Effector memory CD4-positive, alpha-beta T cell (primary cell): ENCODE data around the gene ITPKC.

Experiments
- DNase-seq, 3 donors: peaks; one replicate each; pipeline ENCODE4 v3.0.0-alpha.2; 2020
- H3K27ac ChIP-seq: 2 replicates; pipeline ENCODE4 v1.7.0; 2013; ENCODE audit warnings: mild to moderate bottlenecking, low read length, moderate library complexity; ENCODE audit not compliant: insufficient read depth, poor library complexity, severe bottlenecking
- H3K27me3 ChIP-seq: replicated peaks from 2 replicates; pipeline ENCODE4 v1.7.0; 2013; ENCODE audit warnings: mild to moderate bottlenecking, low read length; ENCODE audit not compliant: insufficient read depth, control insufficient read depth, poor library complexity, severe bottlenecking
- H3K36me3 ChIP-seq: 2 replicates; pipeline ENCODE4 v1.7.0; 2013; ENCODE audit warnings: mild to moderate bottlenecking, low read length, moderate library complexity; ENCODE audit not compliant: control insufficient read depth, insufficient read depth
- H3K4me1 ChIP-seq: 2 replicates; pipeline ENCODE4 v1.7.0; 2013; ENCODE audit warnings: low read length, mild to moderate bottlenecking; ENCODE audit not compliant: control insufficient read depth, insufficient read depth, poor library complexity, severe bottlenecking
- H3K4me3 ChIP-seq: 2 replicates; pipeline ENCODE4 v1.7.0; 2013; ENCODE audit warnings: low read length, low read depth, mild to moderate bottlenecking; ENCODE audit not compliant: insufficient read depth, poor library complexity, severe bottlenecking
- H3K9me3 ChIP-seq: 2 replicates; pipeline ENCODE4 v1.7.0; 2013; ENCODE audit warnings: mild to moderate bottlenecking, low read length, moderate library complexity; ENCODE audit not compliant: control insufficient read depth

Gene ITPKC

GRCh38 chr19:40713939-40714338, 3.0 kb upstream of the ITPKC start:
- Histone ChIP-seq H3K9me3 (no peaks in the 10 kb centered on the region), H3K4me3 (peak overlapping the region; percentile 67), H3K4me1 (peaks cover 38% of the 10 kb centered on the region), H3K36me3 (peaks cover 5% of the 10 kb centered on the region), H3K27ac (peak overlapping the region; percentile 95), H3K27me3 (no peaks in the 10 kb centered on the region)
- DNase-seq = no peak

DNA sequence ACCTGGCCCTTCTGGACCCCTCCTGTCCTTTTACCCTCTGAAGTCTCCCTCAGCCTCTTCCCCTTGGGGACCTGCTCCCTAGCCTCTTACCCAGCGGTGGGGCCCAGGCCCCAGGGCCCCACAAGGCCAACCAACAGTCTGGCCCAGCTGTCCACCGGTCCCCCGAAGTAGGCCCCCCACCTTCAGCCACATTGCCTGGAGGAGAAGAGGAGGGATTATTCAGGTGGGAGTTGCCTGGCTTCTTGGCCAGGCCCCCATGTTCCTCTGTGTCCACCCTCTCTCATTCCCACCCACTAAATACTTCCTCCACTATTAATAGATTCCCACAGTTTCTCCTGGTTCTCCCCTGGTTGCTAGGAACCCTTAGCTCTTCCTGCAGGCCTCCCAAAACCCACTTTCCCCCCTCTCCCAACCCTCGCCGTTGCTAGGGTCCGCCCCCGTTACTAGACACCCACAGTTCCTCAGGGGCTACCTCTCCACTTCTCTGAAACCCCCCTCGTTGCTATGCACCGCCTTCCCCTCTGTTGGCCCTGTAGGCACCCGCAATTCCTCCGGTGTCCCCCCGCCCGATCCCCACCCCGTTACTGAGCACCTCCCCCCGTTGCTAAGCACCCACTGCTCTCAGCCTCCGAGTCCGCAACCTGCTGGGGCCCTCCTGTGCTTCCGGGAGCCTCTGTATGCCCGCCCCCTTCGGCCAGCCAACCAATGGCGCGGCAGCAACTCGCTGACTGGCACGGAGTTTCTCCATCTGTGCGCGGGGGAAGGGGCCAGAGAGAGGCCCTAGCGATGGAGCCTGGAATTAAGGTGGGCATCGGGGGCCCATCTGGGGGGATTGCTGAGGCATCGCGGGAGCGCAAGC, 2.2 kb upstream of the ITPKC start:
- H3K4me3 ChIP-seq = peak overlapping the region; percentile 67

GRCh38 chr19:40716031-40716481, 856 bp upstream of the ITPKC start:
- peak overlapping the region; percentile 95 for H3K27ac ChIP-seq
- no peaks in the 10 kb centered on the region for H3K27me3 ChIP-seq
- no peaks in the 10 kb centered on the region for H3K36me3 ChIP-seq
- DNase-seq = peak; percentile 35 to 64 (median 60)
- peak overlapping the region; percentile 67 for H3K4me3 ChIP-seq
- H3K9me3 ChIP-seq = no peaks in the 10 kb centered on the region
- peaks cover 45% of the 10 kb centered on the region for H3K4me1 ChIP-seq

More for the DNA sequence above, 2.2 kb upstream of the ITPKC start:
- DNase-seq = peak; percentile 87 to 90 (median 90)
- Histone ChIP-seq H3K27ac (peak overlapping the region; percentile 95), H3K36me3 (peaks cover 3% of the 10 kb centered on the region), H3K27me3 (no peaks in the 10 kb centered on the region), H3K4me1 (peaks cover 45% of the 10 kb centered on the region), H3K9me3 (no peaks in the 10 kb centered on the region)

- Histone ChIP-seq H3K9me3 (no peaks in the 10 kb centered on the region), H3K27ac (peak overlapping the region; percentile 95), H3K4me3 (peak overlapping the region; percentile 67), H3K36me3 (peaks cover 4% of the 10 kb centered on the region), H3K4me1 (peaks cover 52% of the 10 kb centered on the region), H3K27me3 (no peaks in the 10 kb centered on the region)
- DNase-seq = no peak
These were observed 490 bp downstream of the ITPKC start for GRCh38 chr19:40717325-40717879.

GRCh38 chr19:40717880-40718773, 1.2 kb downstream of the ITPKC start:
- Histone ChIP-seq H3K27me3 (no peaks in the 10 kb centered on the region), H3K27ac (peak overlapping the region; percentile 95), H3K9me3 (no peaks in the 10 kb centered on the region), H3K4me1 (peaks cover 52% of the 10 kb centered on the region), H3K4me3 (peak overlapping the region; percentile 67), H3K36me3 (peaks cover 4% of the 10 kb centered on the region)
- no peak for DNase-seq

GRCh38 chr19:40718774-40719391, 2.0 kb downstream of the ITPKC start:
- Histone ChIP-seq H3K27ac (no peak overlapping the region), H3K36me3 (peaks cover 9% of the 10 kb centered on the region)
- no peak for DNase-seq

GRCh38 chr19:40719414-40719894, 2.5 kb downstream of the ITPKC start:
- H3K4me1 ChIP-seq = peaks cover 44% of the 10 kb centered on the region

More at GRCh38 chr19:40718774-40719391, 2.0 kb downstream of the ITPKC start:
- H3K4me1 ChIP-seq = peaks cover 50% of the 10 kb centered on the region
- no peak overlapping the region for H3K4me3 ChIP-seq
- no peaks in the 10 kb centered on the region for H3K9me3 ChIP-seq
- H3K27me3 ChIP-seq = no peaks in the 10 kb centered on the region

GRCh38 chr19:40721140-40721486, 4.2 kb downstream of the ITPKC start:
- Histone ChIP-seq H3K9me3 (no peaks in the 10 kb centered on the region), H3K4me3 (no peak overlapping the region), H3K27me3 (no peaks in the 10 kb centered on the region), H3K4me1 (peaks cover 33% of the 10 kb centered on the region), H3K27ac (no peak overlapping the region), H3K36me3 (peaks cover 21% of the 10 kb centered on the region)
- DNase-seq = no peak

More at GRCh38 chr19:40719414-40719894, 2.5 kb downstream of the ITPKC start:
- Histone ChIP-seq H3K36me3 (peaks cover 12% of the 10 kb centered on the region), H3K4me3 (no peak overlapping the region), H3K9me3 (no peaks in the 10 kb centered on the region), H3K27me3 (no peaks in the 10 kb centered on the region), H3K27ac (no peak overlapping the region)
- DNase-seq = no peak

DNA sequence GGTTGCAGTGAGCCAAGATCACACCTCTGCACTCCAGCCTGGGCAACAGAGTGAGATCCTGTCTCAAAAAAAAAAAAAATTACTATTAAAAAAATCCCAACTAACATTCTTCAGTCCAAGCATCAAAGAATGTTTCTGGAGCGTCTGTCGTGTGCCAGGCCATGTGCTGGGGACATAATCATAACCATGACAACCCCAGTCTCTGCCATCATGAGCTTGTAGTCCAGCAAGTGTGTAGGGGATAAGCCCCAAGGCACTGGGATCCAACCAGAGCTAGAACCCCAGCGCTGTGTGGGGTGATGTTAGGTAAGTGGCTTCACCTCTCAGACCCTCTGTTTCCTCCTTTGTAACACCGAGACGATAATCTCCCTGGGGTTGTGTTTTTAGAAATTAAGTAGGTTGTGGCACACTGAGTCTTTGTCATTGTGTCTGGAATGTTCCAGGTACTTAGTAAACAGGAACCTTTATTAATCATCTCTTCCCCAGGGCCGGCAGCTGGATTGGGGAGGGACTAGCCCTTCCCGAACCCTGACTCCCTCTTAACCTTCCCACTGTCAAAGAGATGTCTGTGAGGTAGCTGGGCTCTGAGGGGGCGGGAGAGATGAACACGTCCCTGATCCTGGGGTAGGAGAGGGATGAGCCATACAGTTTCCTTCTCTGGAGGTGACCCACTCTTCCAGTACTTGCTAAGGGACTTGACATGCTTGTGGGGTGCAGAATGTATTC, 5.2 kb downstream of the ITPKC start:
- Histone ChIP-seq H3K4me1 (peaks cover 32% of the 10 kb centered on the region), H3K27ac (no peak overlapping the region), H3K4me3 (no peak overlapping the region), H3K36me3 (peaks cover 26% of the 10 kb centered on the region), H3K9me3 (no peaks in the 10 kb centered on the region), H3K27me3 (no peaks in the 10 kb centered on the region)
- no peak for DNase-seq
